Measurements from ENCODE around the gene CARD14. TPM values are rescaled to one million over a fixed set of nuclear protein-coding genes. Genes with fewer than 3 reads are reported as not detected.
A peak's percentile ranks its signal among the peaks of the same experiment; 100 is the strongest.

Gene CARD14
- total and polyA plus RNA-seq, 2 experiments from 2014 or later = 2.7 to 2.9 TPM

- no peak overlapping the region for H3K27ac ChIP-seq
- peaks cover 4% of the 10 kb centered on the region for H3K36me3 ChIP-seq
- H3K27me3 ChIP-seq = no peaks in the 10 kb centered on the region
- no peak overlapping the region for H3K4me3 ChIP-seq
- H3K4me1 ChIP-seq (ENCODE audit: low read depth) = peaks cover 4% of the 10 kb centered on the region
- H3K9me3 ChIP-seq (ENCODE audit: low read depth) = no peaks in the 10 kb centered on the region
- no peak for TF ChIP-seq CTCF (IDR thresholded peaks at IDR 0.05; ENCODE audit: low read depth, low read length)
- no peak for DNase-seq (ENCODE audit: low read depth in 1 of 2, low spot score in 1 of 2)
Measured at GRCh38 chr17:80217703-80218362, 48.0 kb downstream of the CARD14 start.

GRCh38 chr17:80218391-80218790 is 48.6 kb downstream of the CARD14 start:
- DNase-seq (ENCODE audit: low read depth in 1 of 2, low spot score in 1 of 2) = no peak
- no peak overlapping the region for H3K4me3 ChIP-seq
- H3K36me3 ChIP-seq = peaks cover 4% of the 10 kb centered on the region
- H3K27ac ChIP-seq = no peak overlapping the region
- no peaks in the 10 kb centered on the region for H3K9me3 ChIP-seq (ENCODE audit: low read depth)
- H3K27me3 ChIP-seq = no peaks in the 10 kb centered on the region
- peaks cover 4% of the 10 kb centered on the region for H3K4me1 ChIP-seq (ENCODE audit: low read depth)
- no peak for TF ChIP-seq CTCF (IDR thresholded peaks at IDR 0.05; ENCODE audit: low read depth, low read length)

- Histone ChIP-seq H3K36me3 (peaks cover 4% of the 10 kb centered on the region), H3K4me3 (peak overlapping the region; percentile 96), H3K27me3 (no peaks in the 10 kb centered on the region), H3K27ac (peak overlapping the region; percentile 74), H3K9me3 (ENCODE audit: low read depth) (no peaks in the 10 kb centered on the region), H3K4me1 (ENCODE audit: low read depth) (peaks cover 4% of the 10 kb centered on the region)
- no peak for TF ChIP-seq CTCF (IDR thresholded peaks at IDR 0.05; ENCODE audit: low read depth, low read length)
- DNase-seq (ENCODE audit: low read depth in 1 of 2, low spot score in 1 of 2) = peak; percentile 50 to 84
Measured at GRCh38 chr17:80219013-80219762, 49.4 kb downstream of the CARD14 start.

- peak overlapping the region; percentile 74 for H3K27ac ChIP-seq
- no peak for TF ChIP-seq CTCF (IDR thresholded peaks at IDR 0.05; ENCODE audit: low read depth, low read length)
- no peaks in the 10 kb centered on the region for H3K27me3 ChIP-seq
- no peak for DNase-seq (ENCODE audit: low read depth in 1 of 2, low spot score in 1 of 2)
- H3K4me1 ChIP-seq (ENCODE audit: low read depth) = peaks cover 4% of the 10 kb centered on the region
- no peaks in the 10 kb centered on the region for H3K9me3 ChIP-seq (ENCODE audit: low read depth)
- peak overlapping the region; percentile 96 for H3K4me3 ChIP-seq
- peaks cover 4% of the 10 kb centered on the region for H3K36me3 ChIP-seq
Measured at GRCh38 chr17:80219763-80220053, 49.9 kb downstream of the CARD14 start.

- DNase-seq (ENCODE audit: low read depth in 1 of 2, low spot score in 1 of 2) = peak; percentile 75 to 92
- peaks cover 4% of the 10 kb centered on the region for H3K4me1 ChIP-seq (ENCODE audit: low read depth)
- H3K9me3 ChIP-seq (ENCODE audit: low read depth) = no peaks in the 10 kb centered on the region
- H3K4me3 ChIP-seq = peak within 1 kb of the TSS; percentile 96
- peaks cover 4% of the 10 kb centered on the region for H3K36me3 ChIP-seq
- H3K27ac ChIP-seq = peak within 1 kb of the TSS; percentile 74
- no peaks in the 10 kb centered on the region for H3K27me3 ChIP-seq
- no peak for TF ChIP-seq CTCF (IDR thresholded peaks at IDR 0.05; ENCODE audit: low read depth, low read length)
Measured at GRCh38 chr17:80220054-80220735, 50.4 kb downstream of the CARD14 start, which contains the start of the genes SGSH and SLC26A11. TSS of gene SGSH (minus strand) at chr17:80220333. CDS start at chr17:80220313, 20 bp downstream. TSS of gene SLC26A11 (plus strand) at chr17:80220427. CDS start at chr17:80221561, 1,134 bp downstream.

Measured in cardiac muscle cell (in vitro differentiated cells and primary cell).